Erythroblast (primary cell): ENCODE results near the gene SCAMP4.

Experiments used
- GATA1 ChIP-seq: IDR thresholded peaks from 2 replicates; pipeline ENCODE4 v1.6.1; 2011; ENCODE audit warnings: low read depth, mild to moderate bottlenecking, control low read depth, low read length, moderate library complexity
- POLR2A ChIP-seq: IDR thresholded peaks from 2 replicates; pipeline ENCODE4 v1.6.1; 2011; ENCODE audit warnings: mild to moderate bottlenecking, low read length

- TF ChIP-seq POLR2A (no peak), GATA1 (no peak)
Measured at GRCh38 chr19:1867349-1867724, 37.9 kb upstream of the SCAMP4 start.
